NCI-H748 treated with DMSO at 0.1 percent for 48 hours (cell line): ENCODE results near the gene FBXW11.
"Not testable (repeated sequence)": the region's sequence is repeated elsewhere in the genome, so short reads cannot be mapped to it uniquely, and the experiment has no call there.

Experiments used
- DNase-seq: peaks from one replicate; lab custom pipeline; 2025; lab: John Stamatoyannopoulos, UW

Gene FBXW11

GRCh38 chr5:171981847-171982246 lies 24.6 kb downstream of the FBXW11 start:
- DNase-seq = no peak

- no peak for DNase-seq
Measured at GRCh38 chr5:171980792-171981191, 25.6 kb downstream of the FBXW11 start.

GRCh38 chr5:171979606-171980005 lies 26.8 kb downstream of the FBXW11 start:
- DNase-seq = no peak

GRCh38 chr5:171978519-171978918 lies 27.9 kb downstream of the FBXW11 start:
- DNase-seq = no peak

GRCh38 chr5:171978016-171978415 lies 28.4 kb downstream of the FBXW11 start:
- DNase-seq = no peak

- DNase-seq = not testable (repeated sequence)
Measured at GRCh38 chr5:171977244-171977950, 29.0 kb downstream of the FBXW11 start.

GRCh38 chr5:171975877-171976667 lies 30.4 kb downstream of the FBXW11 start:
- no peak for DNase-seq

DNA sequence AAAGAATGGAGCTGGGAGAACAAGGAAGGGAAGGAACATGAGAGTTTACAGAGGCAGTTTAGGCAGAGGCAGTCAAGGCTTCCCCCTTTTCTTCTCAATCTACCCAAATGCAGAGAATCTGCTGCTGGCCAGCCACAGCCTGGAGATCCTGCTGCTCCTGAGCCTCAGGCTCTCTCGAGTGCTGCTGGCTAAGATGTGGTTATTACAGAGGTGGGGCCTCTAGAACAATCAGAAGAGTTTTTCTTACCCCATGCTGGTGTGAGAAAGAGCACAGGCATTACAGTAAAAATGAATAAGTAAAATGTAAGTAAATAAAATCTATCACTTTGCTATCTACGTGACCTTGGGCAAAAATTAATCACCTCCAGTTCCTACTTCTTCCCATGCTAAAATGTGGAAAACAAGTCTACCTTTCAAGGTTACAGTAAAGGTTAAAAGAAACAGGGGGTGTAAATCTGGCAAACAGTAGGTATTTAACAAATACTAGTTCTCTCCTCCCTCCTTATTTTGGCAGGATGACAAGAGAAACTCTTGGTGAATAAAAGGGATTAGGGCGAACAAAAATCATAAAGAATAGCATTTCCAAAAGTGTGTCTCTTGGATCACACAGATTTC lies 31.1 kb downstream of the FBXW11 start:
- no peak for DNase-seq

GRCh38 chr5:171970826-171971225 lies 35.6 kb downstream of the FBXW11 start:
- no peak for DNase-seq

GRCh38 chr5:171969288-171969880 lies 37.1 kb downstream of the FBXW11 start:
- no peak for DNase-seq

DNA sequence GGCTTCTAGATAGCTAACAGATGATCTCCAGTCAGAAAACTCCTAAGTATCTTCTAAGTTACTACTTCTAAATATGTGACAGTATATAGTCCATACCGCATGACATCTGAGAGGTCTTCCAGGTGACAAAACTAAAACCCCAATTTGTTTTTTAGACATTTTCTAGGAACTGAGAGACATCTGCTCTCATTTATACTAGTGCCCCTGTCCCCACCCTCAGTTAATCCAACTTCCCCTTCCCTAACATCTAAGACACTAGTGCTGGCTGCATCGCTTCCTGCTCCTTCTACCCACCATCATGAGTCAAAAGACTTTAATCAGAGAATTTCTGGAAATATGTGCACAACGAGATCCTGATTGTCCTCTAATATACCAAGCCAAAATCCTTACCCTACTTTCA lies 37.9 kb downstream of the FBXW11 start:
- DNase-seq = no peak

DNA sequence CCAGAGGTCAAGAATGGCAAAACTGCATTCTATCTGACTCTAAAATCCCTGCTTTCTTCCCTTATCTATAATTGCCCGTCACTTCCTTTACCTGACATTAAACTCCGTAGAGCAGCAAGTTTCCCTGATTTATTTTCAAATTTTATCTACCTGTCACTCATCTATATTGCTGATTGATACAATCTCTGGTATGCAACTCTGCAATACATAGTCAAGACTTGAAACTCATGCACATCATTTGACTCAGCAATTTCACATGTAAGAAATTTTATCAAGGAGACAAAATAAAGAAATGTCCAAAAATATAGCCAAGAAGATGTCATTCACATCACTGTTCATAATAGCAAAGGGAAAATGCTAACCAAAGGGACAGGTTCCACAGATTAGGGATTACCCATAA lies 39.5 kb downstream of the FBXW11 start:
- no peak for DNase-seq

DNA sequence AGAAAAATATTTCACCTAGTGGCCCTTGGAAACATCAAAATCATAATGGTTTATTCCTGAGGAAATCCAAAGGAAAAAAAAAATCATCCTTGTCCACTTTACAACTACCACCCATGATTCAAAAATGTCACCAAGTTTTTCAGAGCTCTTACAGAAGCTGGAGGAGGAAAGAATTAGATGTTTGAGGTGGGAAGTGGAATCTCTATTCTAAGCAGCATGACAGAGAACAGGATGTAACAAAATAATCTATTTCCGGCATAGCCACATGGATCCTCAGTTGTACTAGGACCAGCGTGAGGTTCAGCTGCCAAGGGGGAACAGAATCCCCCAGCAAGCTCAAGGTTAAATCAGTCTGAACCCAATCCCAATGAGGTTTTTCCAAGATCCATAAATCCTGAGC lies 40.2 kb downstream of the FBXW11 start:
- DNase-seq = no peak

DNA sequence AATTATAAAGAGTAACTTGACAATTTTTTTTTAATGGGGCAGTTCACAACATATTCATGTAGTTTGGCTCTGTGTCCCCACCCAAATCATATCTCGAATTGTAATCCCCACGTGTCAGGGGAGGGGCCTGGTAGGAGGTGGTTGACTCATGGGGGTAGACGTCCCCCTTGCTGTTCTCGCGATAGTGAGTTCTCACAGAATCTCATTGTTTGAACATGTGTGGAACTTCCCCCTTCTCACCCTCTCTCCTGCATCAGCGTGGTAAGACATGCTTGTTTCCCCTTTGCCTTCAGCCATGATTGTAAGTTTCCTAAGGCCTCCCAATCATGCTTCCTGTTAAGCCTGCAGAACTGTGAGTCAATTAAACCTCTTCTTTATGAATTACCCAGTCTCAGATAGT lies 40.7 kb downstream of the FBXW11 start:
- no peak for DNase-seq

- DNase-seq = no peak
Measured at GRCh38 chr5:171963416-171963815, 43.0 kb downstream of the FBXW11 start.

DNA sequence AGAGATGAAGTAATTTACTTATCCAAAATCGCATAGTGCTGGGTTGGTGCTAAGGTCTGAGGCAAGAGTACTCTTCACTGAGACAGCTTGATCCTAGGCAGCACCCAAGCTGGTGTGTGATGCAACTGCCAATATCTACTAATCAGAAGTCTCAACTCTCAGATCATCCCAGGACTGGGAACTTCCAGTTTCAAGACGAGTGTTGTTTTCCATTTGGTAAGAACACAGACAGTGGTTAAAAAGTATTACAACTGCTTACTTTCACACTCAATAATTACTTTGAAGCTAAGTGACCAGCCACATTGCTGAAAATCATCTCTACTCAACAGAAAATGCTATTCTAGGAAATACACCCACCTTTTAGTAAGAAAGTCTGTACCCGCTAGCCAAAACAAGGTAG lies 45.3 kb downstream of the FBXW11 start:
- no peak for DNase-seq

- no peak for DNase-seq
Measured at GRCh38 chr5:171957591-171958251, 48.7 kb downstream of the FBXW11 start.

DNA sequence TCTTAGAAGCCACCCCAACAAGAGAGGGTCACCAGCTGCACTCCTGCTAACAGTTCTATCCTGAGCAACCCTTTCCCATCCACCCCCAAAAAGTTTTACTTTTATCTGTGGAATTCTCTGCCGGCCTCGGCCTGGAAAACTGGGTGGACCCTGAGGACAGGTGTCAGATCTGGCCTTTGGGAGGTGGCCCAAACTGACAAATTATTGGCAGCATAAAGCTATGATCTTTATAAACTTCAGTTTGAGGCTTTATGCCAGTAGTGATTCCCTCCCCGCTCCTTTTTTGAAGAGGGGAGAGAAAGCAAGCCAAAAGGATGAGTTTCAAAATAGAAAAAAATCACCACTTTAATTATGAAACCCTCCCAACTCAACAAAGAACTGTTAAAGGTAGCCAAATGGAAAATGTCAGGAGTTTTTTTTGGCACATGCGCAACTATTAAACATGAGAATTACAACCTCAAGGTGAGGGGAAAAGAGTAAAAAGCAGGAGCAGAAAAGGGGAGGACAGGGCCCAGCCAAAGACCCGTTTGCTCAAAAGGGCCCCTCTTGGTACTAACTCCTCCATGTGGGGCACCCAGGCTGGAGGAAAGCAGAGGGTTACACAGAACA lies 49.4 kb downstream of the FBXW11 start:
- no peak for DNase-seq

DNA sequence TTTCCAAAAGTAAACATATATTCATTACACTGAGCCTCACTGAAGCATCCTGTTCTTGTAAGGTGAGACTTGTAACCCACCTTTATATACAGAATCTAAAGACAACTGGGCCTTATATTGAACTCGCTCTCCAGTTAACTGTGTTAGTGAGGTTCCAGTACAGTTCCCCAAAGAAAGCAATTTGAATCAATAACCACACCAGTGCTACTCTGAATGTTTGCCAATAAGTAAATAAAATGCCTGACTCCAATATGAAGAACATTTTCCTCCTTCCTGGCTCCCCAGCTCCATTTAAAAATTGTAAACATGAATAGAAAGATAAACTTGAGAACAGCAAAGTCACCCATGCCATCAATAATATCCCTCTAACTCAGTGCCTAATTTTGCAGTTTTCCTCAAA lies 50.1 kb downstream of the FBXW11 start:
- DNase-seq = no peak

GRCh38 chr5:171955761-171956160 lies 50.7 kb downstream of the FBXW11 start:
- DNase-seq = no peak

GRCh38 chr5:171954721-171955120 lies 51.7 kb downstream of the FBXW11 start:
- DNase-seq = no peak
